AG04450 (cell line): ENCODE results near the gene SRPK2. TPM values are rescaled to one million over a fixed set of nuclear protein-coding genes. Genes with fewer than 3 reads are reported as not detected.
"Not testable (repeated sequence)": the region's sequence is repeated elsewhere in the genome, so short reads cannot be mapped to it uniquely, and the experiment has no call there.

Experiments
- CTCF ChIA-PET: fragments of 300-600, 350-600 bp; formaldehyde crosslinking; extraction: SDS; loops from one replicate; lab custom pipeline; 2022; ENCODE audit warnings: antibody characterized with exemption, inconsistent platforms; lab: Charles Lee
- POLR2A ChIA-PET: fragments of 350-600 bp; formaldehyde crosslinking; extraction: SDS; loops from one replicate; lab custom pipeline; 2021; ENCODE audit warnings: antibody characterized with exemption, inconsistent platforms; lab: Yijun Ruan, JAX
- DNase-seq: peaks from one replicate; pipeline ENCODE4 v3.0.0-alpha.2; 2011; ENCODE audit warnings: low read depth, low spot score
- H3K27ac ChIP-seq: one replicate; pipeline ENCODE4 v1.5.1; 2012; ENCODE audit warnings: low read depth, low read length, control low read depth
- H3K27me3 ChIP-seq: one replicate; pipeline ENCODE4 v1.6.0; 2012; ENCODE audit warnings: low read length; ENCODE audit not compliant: control insufficient read depth, insufficient read depth
- H3K4me3 ChIP-seq: 2 replicates; pipeline ENCODE4 v1.5.1; 2011; ENCODE audit warnings: mild to moderate bottlenecking, low read depth, low read length, control low read depth
- H3K9me3 ChIP-seq: 2 replicates; pipeline ENCODE4 v1.5.1; 2012; ENCODE audit warnings: low read length; ENCODE audit not compliant: control insufficient read depth, insufficient read depth
- CTCF ChIP-seq: IDR thresholded peaks from 2 replicates; pipeline ENCODE4 v1.5.1; 2011; ENCODE audit warnings: low read depth, low read length, control low read depth, inconsistent platforms
- polyA plus RNA-seq: library from polyadenylated mRNA; depleted of rRNA; stranded (reverse); fragments of >200 nt; gene quantifications from 2 replicates; pipeline ENCODE4 v1.2.3, GENCODE V29; 2011

SRPK2 gene
- polyA plus RNA-seq, 1 experiment, result 22.4 TPM

GRCh38 chr7:105364684-105365083 is 24.0 kb downstream of the SRPK2 start:
- no peak overlapping the region for H3K4me3 ChIP-seq
- no peak for DNase-seq
- H3K27ac ChIP-seq, result no peak overlapping the region
- H3K9me3 ChIP-seq, result no peaks in the 10 kb centered on the region; the same call in 1 of the 2 replicates
- ChIA-PET CTCF (interaction anchor here (0.7 kb wide), 1 partner anchor 446 kb away, joined by 3 read pairs; no protein-coding TSS in a partner anchor), POLR2A (no interaction called here)
- no peaks in the 10 kb centered on the region for H3K27me3 ChIP-seq
- no peak for TF ChIP-seq CTCF

GRCh38 chr7:105363657-105364056 is 25.1 kb downstream of the SRPK2 start:
- H3K4me3 ChIP-seq, H3K9me3 ChIP-seq, H3K27me3 ChIP-seq, DNase-seq, POLR2A ChIA-PET, CTCF ChIA-PET, H3K27ac ChIP-seq: not testable (repeated sequence)

- H3K4me3 ChIP-seq, H3K9me3 ChIP-seq, H3K27ac ChIP-seq, DNase-seq, H3K27me3 ChIP-seq, CTCF ChIA-PET, POLR2A ChIA-PET: not testable (repeated sequence)
Measured at GRCh38 chr7:105362685-105363084, 26.0 kb downstream of the SRPK2 start.

- H3K4me3 ChIP-seq, H3K27me3 ChIP-seq, DNase-seq, H3K27ac ChIP-seq, H3K9me3 ChIP-seq, POLR2A ChIA-PET, CTCF ChIA-PET: not testable (repeated sequence)
Measured at GRCh38 chr7:105361995-105362394, 26.7 kb downstream of the SRPK2 start.

- H3K4me3 ChIP-seq, DNase-seq, POLR2A ChIA-PET, H3K27ac ChIP-seq, H3K27me3 ChIP-seq, H3K9me3 ChIP-seq: not testable (repeated sequence)
- CTCF ChIA-PET, result interaction anchor here (1.0 kb wide), 1 partner anchor 172 kb away, joined by 3 read pairs; the partner anchor contains the start of gene RINT1
Measured at GRCh38 chr7:105360149-105360548, 28.6 kb downstream of the SRPK2 start.

- POLR2A ChIA-PET, result no interaction called here
- H3K27ac ChIP-seq, result no peak overlapping the region
- CTCF ChIA-PET, result no interaction called here
- no peak for TF ChIP-seq CTCF
- H3K27me3 ChIP-seq, result no peaks in the 10 kb centered on the region
- DNase-seq, result no peak
- no peak overlapping the region for H3K4me3 ChIP-seq
- no peaks in the 10 kb centered on the region for H3K9me3 ChIP-seq
Measured at GRCh38 chr7:105355701-105356100, 33.0 kb downstream of the SRPK2 start.

- Histone ChIP-seq H3K27me3 (no peaks in the 10 kb centered on the region), H3K27ac (no peak overlapping the region), H3K4me3 (no peak overlapping the region), H3K9me3 (no peaks in the 10 kb centered on the region)
- DNase-seq, result no peak
- ChIA-PET CTCF (interaction anchor here (0.9 kb wide), 1 partner anchor 37 kb away, joined by 3 read pairs; no protein-coding TSS in a partner anchor), POLR2A (no interaction called here)
- no peak for TF ChIP-seq CTCF
Measured at GRCh38 chr7:105354383-105354782, 34.3 kb downstream of the SRPK2 start.
